ENCODE measurements around the gene VWF. TPM values are rescaled to one million over a fixed set of nuclear protein-coding genes. Genes with fewer than 3 reads are reported as not detected.

VWF gene
- total RNA-seq, 1 donor from 2014 or later: 0.06 TPM

DNA sequence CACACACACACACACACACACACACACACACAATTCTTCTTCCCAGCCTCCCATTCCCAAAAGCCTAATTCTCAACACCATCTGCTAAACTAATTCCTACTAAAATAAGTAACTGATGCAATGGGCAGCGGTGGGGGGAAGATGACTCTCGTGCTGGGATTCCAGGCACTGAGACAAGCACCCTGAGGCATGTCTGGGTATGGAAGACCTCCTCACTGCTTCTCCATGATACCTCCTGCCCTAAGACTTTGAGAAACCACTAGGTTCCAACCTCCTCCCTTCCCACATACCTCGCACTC, 789 bp upstream of the VWF start:
- no peak for DNase-seq (ENCODE audit: low read depth)
- TF ChIP-seq, protein P1, sequence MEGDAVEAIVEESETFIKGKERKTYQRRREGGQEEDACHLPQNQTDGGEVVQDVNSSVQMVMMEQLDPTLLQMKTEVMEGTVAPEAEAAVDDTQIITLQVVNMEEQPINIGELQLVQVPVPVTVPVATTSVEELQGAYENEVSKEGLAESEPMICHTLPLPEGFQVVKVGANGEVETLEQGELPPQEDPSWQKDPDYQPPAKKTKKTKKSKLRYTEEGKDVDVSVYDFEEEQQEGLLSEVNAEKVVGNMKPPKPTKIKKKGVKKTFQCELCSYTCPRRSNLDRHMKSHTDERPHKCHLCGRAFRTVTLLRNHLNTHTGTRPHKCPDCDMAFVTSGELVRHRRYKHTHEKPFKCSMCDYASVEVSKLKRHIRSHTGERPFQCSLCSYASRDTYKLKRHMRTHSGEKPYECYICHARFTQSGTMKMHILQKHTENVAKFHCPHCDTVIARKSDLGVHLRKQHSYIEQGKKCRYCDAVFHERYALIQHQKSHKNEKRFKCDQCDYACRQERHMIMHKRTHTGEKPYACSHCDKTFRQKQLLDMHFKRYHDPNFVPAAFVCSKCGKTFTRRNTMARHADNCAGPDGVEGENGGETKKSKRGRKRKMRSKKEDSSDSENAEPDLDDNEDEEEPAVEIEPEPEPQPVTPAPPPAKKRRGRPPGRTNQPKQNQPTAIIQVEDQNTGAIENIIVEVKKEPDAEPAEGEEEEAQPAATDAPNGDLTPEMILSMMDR (conservative IDR thresholded peaks at IDR 0.05; ENCODE audit: low read depth, low read length): no peak
- H3K4me3 ChIP-seq (ENCODE audit: low read depth, low read length): no peak overlapping the region

DNA sequence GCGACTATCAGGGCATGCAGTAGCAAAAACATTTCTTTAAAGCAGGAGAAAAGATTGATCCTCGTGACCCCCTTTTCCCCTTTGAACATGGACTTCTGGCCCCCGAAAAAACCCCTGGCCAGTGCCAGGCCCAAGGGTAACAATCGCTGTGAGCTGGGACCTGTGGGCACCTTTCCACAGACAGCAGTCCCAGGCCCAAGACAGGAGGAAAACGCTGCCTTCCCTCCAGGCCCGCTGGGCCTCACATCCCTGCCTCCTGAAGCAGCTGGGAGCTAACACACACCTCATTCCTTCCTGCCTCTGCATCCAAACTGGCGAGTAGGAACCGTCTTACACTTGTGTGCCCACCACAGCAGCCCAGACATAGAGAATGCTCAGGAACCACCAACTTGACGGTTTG, 1.2 kb downstream of the VWF start:
- DNase-seq (ENCODE audit: low read depth): no peak
- TF ChIP-seq, protein P1 (conservative IDR thresholded peaks at IDR 0.05; ENCODE audit: low read depth, low read length): no peak
- no peak overlapping the region for H3K4me3 ChIP-seq (ENCODE audit: low read depth, low read length)

DNA sequence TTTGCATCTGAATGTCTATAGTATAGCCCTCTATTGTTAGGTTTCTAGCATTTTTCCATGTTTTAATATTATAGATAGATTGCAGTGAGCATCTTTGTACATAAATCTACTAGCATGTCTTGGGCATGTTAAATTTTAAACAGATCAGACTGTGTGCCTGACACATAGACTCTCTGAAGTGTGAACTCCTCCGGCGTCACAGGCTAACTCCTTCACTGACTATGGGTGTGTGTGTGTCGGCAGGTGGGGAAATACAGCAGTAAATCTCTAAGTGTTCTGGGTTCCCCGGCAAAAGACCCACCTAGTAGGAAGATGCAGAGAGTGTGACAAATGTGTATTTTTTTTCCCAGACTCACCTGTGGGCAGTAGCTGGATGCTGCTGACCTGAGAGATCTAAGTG, 2.3 kb downstream of the VWF start:
- peak; percentile 12 for DNase-seq (ENCODE audit: low read depth)
- H3K4me3 ChIP-seq (ENCODE audit: low read depth, low read length): no peak overlapping the region
- TF ChIP-seq, protein P1 (conservative IDR thresholded peaks at IDR 0.05; ENCODE audit: low read depth, low read length): no peak

DNA sequence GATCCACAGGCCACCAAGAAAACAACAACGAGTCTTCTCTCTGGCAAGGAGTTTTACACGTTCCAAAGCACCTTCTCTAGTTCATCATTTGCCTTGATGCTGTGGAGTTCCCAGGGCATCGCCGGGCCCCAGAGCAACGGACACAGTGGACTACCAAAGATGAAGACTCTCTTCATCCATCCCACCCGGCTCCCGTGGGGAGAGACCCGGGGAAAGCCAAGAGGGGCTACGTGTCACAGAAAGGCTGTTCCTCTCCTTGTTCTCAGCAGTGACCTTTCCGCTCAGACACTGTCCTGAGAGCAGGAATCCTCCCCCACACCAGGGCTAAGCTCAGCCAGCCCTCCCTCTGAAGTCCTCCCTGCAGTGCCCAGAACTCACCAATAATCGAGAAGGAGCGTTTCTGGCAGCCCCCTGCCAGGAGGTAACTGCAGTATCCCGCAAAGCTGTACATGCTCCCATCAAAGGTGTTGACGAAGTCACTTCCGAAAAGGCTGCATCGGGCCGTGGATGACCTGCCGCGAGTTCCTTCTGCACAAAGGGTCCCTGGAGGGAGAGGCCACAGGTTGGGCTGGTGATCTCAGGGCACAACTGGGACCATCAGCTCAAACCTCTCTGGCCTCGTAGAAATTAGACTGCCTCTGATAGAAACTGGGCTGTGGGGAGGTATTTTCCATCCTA, 3.5 kb downstream of the VWF start:
- no peak overlapping the region for H3K4me3 ChIP-seq (ENCODE audit: low read depth, low read length)
- no peak for DNase-seq (ENCODE audit: low read depth)
- TF ChIP-seq, protein P1 (conservative IDR thresholded peaks at IDR 0.05; ENCODE audit: low read depth, low read length): no peak

DNA sequence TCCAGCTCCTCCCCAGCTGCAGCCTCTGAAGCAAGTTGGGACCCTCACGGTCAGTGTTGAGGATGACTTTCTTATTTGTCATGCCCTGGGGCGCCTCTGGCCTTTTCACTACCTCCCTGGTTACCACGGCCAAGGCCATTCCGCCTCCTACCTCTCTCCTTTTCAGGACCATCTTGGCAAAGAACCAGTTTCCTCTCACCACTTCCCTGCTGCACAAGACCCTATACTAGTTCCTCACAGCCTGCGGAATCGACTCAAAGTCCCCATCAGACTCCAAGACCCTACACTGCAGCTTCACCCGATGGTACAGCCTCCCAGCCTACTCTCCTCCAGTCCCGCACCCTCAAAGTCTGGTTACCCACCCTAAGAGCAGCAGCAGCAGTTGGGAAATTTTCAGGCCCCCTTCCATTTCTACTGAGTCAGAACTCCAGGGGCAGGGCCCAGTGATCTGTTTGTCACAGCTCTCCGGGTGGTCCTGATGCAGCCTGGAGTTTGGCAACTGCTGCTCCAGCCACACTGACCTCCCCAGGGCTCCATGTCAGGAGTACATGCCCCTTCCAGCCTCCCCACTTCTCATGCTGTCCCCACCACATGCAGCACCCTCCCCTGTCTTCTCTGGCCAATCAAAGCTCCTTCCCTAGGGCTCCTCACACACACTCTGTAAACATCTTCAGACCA, 5.4 kb downstream of the VWF start:
- no peak overlapping the region for H3K4me3 ChIP-seq (ENCODE audit: low read depth, low read length)
- TF ChIP-seq, protein P1 (conservative IDR thresholded peaks at IDR 0.05; ENCODE audit: low read depth, low read length): no peak
- no peak for DNase-seq (ENCODE audit: low read depth)

DNA sequence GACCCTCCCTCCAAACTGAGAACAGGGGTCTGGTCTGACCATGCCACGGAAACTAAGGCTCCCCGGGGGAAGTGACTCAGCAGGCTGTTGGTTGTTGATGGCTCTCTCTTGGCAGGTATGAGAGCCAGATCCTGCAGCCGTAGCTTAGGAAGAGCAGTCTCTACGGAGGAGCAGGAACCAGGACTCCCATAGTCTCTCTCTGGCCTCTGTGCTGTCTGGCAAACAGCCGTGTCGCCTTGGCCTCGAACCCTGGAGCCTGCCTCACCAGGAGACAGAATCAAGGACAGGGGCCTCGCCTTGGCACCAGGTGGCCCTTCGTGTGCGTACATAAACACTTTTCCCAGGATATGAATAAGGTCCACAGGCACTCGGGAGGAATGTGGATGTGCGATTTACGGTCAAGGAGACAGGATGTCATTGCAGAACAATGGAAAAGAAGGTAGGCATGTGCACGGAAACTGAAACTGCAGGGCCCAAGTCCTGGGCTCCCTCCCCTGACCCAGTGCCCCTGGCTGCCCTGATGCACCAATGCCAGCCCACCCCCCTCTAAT, 7.9 kb downstream of the VWF start:
- no peak overlapping the region for H3K4me3 ChIP-seq (ENCODE audit: low read depth, low read length)
- DNase-seq (ENCODE audit: low read depth): no peak
- TF ChIP-seq, protein P1 (conservative IDR thresholded peaks at IDR 0.05; ENCODE audit: low read depth, low read length): no peak

All from epithelial cell of proximal tubule (primary cell).